CD14-positive monocyte (primary cell): Measurements from ENCODE around the gene NTN4. TPM values are rescaled to one million over a fixed set of nuclear protein-coding genes. Genes with fewer than 3 reads are reported as not detected.

ENCODE experiments used
- DNase-seq, 3 donors: peaks; one replicate each; pipeline ENCODE4 v3.0.0-alpha.2; 2011 to 2022
- H2AFZ ChIP-seq: 2 replicates; pipeline ENCODE4 v1.6.0; 2012; ENCODE audit warnings: mild to moderate bottlenecking, low read depth, low read length, inconsistent platforms; ENCODE audit not compliant: insufficient read depth, poor library complexity, severe bottlenecking
- H3K27ac ChIP-seq, 2 donors: 1 replicate in 1 of 2; 2 replicates in 1 of 2; pipeline ENCODE4 v1.5.1; 2012 to 2013; ENCODE audit warnings: low read length in 2 of 2, control low read depth in 1 of 2, inconsistent platforms in 1 of 2, low read depth in 1 of 2, mild to moderate bottlenecking in 1 of 2
- H3K27me3 ChIP-seq, 2 donors: one replicate each; pipeline versions ENCODE4 v1.6.0 to v1.6.1; 2011 to 2013; ENCODE audit warnings: low read length in 2 of 2; ENCODE audit not compliant: control insufficient read depth in 2 of 2, insufficient read depth in 2 of 2
- H3K36me3 ChIP-seq, 2 donors: replicated peaks in 1 of 2; 1 replicate in 1 of 2; 2 replicates in 1 of 2; pipeline versions ENCODE4 v1.5.1 to v1.6.1; 2012 to 2013; ENCODE audit warnings: low read length in 2 of 2, control low read depth in 1 of 2, inconsistent platforms in 1 of 2, mild to moderate bottlenecking in 1 of 2; ENCODE audit not compliant: insufficient read depth in 2 of 2, control insufficient read depth in 1 of 2
- H3K4me1 ChIP-seq, 2 donors: 1 replicate in 1 of 2; 2 replicates in 1 of 2; pipeline versions ENCODE4 v1.5.1 to v1.6.1; 2012 to 2013; ENCODE audit warnings: low read length in 2 of 2, control low read depth in 1 of 2, inconsistent platforms in 1 of 2, mild to moderate bottlenecking in 1 of 2, moderate library complexity in 1 of 2; ENCODE audit not compliant: insufficient read depth in 2 of 2, control insufficient read depth in 1 of 2
- H3K4me2 ChIP-seq: replicated peaks from 2 replicates; pipeline ENCODE3; 2012; ENCODE audit warnings: low read length, moderate library complexity, mild to moderate bottlenecking; ENCODE audit not compliant: poor library complexity, severe bottlenecking; ENCODE audit errors: extremely low read depth
- H3K4me3 ChIP-seq, 3 experiments: fragments of 200-600 bp in 1 of 3; sonication (generic) in 1 of 3; replicated peaks in 1 of 3; 1 replicate in 2 of 3; 2 replicates in 1 of 3; pipeline ENCODE4 v1.5.1; 2011 to 2013; ENCODE audit warnings: low read length in 3 of 3, mild to moderate bottlenecking in 3 of 3, control low read depth in 2 of 3, low read depth in 2 of 3, inconsistent platforms in 1 of 3, moderate library complexity in 1 of 3
- H3K79me2 ChIP-seq: 2 replicates; pipeline ENCODE4 v1.6.0; 2012; ENCODE audit warnings: mild to moderate bottlenecking, control low read depth, inconsistent platforms, low read length, moderate library complexity; ENCODE audit not compliant: insufficient read depth
- H3K9ac ChIP-seq: 2 replicates; pipeline ENCODE4 v1.6.0; 2017; ENCODE audit warnings: low read length, mild to moderate bottlenecking; ENCODE audit not compliant: insufficient read depth, poor library complexity, severe bottlenecking
- H3K9me3 ChIP-seq, 2 donors: replicated peaks in 1 of 2; 1 replicate in 1 of 2; 2 replicates in 1 of 2; pipeline versions ENCODE4 v1.5.1 to v1.6.1; 2012 to 2013; ENCODE audit warnings: low read length in 2 of 2, control low read depth in 1 of 2; ENCODE audit not compliant: control insufficient read depth in 1 of 2, insufficient read depth in 1 of 2
- H4K20me1 ChIP-seq: 2 replicates; pipeline ENCODE4 v1.6.0; 2012; ENCODE audit warnings: mild to moderate bottlenecking, low read length, control low read depth, moderate library complexity; ENCODE audit not compliant: insufficient read depth
- H3K27ac Mint-ChIP-seq, 7 donors: one replicate each; pipeline ENCODE4 v1.8.0; 2020; ENCODE audit warnings: mild to moderate bottlenecking in 7 of 7, mixed read lengths in 7 of 7, moderate library complexity in 6 of 7, inconsistent platforms in 2 of 7
- H3K27me3 Mint-ChIP-seq, 3 donors: one replicate each; pipeline ENCODE4 v1.8.0; 2021 to 2022; ENCODE audit warnings: low read depth in 3 of 3, mild to moderate bottlenecking in 3 of 3, mixed read lengths in 3 of 3, moderate library complexity in 3 of 3, inconsistent platforms in 1 of 3
- H3K36me3 Mint-ChIP-seq, 2 donors: one replicate each; pipeline ENCODE4 v1.8.0; 2020; ENCODE audit warnings: mixed read lengths in 2 of 2, inconsistent platforms in 1 of 2, mild to moderate bottlenecking in 1 of 2
- H3K4me1 Mint-ChIP-seq: one replicate; pipeline ENCODE4 v1.8.0; 2020; ENCODE audit warnings: mild to moderate bottlenecking, mixed read lengths
- H3K4me3 Mint-ChIP-seq, 2 donors: one replicate each; pipeline ENCODE4 v1.8.0; 2020; ENCODE audit warnings: mild to moderate bottlenecking in 2 of 2, mixed read lengths in 2 of 2, moderate library complexity in 1 of 2
- H3K9me3 Mint-ChIP-seq, 7 donors: one replicate each; pipeline ENCODE4 v1.8.0; 2020 to 2022; ENCODE audit warnings: mixed read lengths in 7 of 7, mild to moderate bottlenecking in 6 of 7, moderate library complexity in 6 of 7, inconsistent platforms in 2 of 7
- CTCF ChIP-seq: fragments of 200-600 bp; IDR thresholded peaks from one replicate; pipeline ENCODE4 v1.8.0; 2022; ENCODE audit warnings: antibody characterized with exemption, mild to moderate bottlenecking
- WGBS: methylation state at CpG from one replicate; pipeline ENCODE4 v1.1.5; 2013; ENCODE audit warnings: missing lambda C conversion rate; ENCODE audit not compliant: insufficient coverage; 5-methylcytosine and 5-hydroxymethylcytosine counted together
- intact Hi-C, 2 donors: fragments of 100-400 bp; cut with micrococcal nuclease; formaldehyde crosslinking; loops; one replicate each; pipeline versions ENCODE4 v1.15.0 to v1.15.1; 2023
- polyA plus RNA-seq, 3 donors: library from polyadenylated mRNA; depleted of rRNA in 1 of 3; unstranded in 2 of 3; stranded (reverse) in 1 of 3; fragments of 300-500 nt in 2 of 3; fragments of >200 nt in 1 of 3; fragmentation: Illumina TruSeq in 2 of 3; gene quantifications; 1 replicate in 2 of 3; 2 replicates in 1 of 3; pipeline ENCODE4 v1.2.3, GENCODE V29; 2012 to 2021

The NTN4 gene
- polyA plus RNA-seq, 3 donors, result not detected

- Mint-ChIP-seq H3K36me3 (no peaks in the 10 kb centered on the region), H3K27me3 (peaks cover 2 to 7% (median 6%) of the 10 kb centered on the region in 3 donors), H3K4me3 (no peak overlapping the region), H3K27ac (no peak overlapping the region), H3K9me3 (peaks cover 0 to 1% (median 0%) of the 10 kb centered on the region in 7 donors), H3K4me1 (no peaks in the 10 kb centered on the region)
- Histone ChIP-seq H3K36me3 (no peaks in the 10 kb centered on the region), H3K9me3 (no peaks in the 10 kb centered on the region), H3K4me3 (no peak overlapping the region), H3K27me3 (no peaks in the 10 kb centered on the region), H2AFZ (no peak overlapping the region), H3K4me2 (no peak overlapping the region), H3K79me2 (no peaks in the 10 kb centered on the region), H3K27ac (no peak overlapping the region), H3K4me1 (no peaks in the 10 kb centered on the region), H3K9ac (no peak overlapping the region), H4K20me1 (no peaks in the 10 kb centered on the region)
- intact Hi-C loops, result no loop called here
- DNase-seq, result no peak
- no peak for TF ChIP-seq CTCF
- 100% methylated on average over 3 of the region's 5 CpGs for WGBS
Measured at GRCh38 chr12:95717316-95717928, 73.1 kb downstream of the NTN4 start.

GRCh38 chr12:95715177-95715576 lies 75.4 kb downstream of the NTN4 start:
- no peaks in the 10 kb centered on the region for H3K36me3 Mint-ChIP-seq

More at GRCh38 chr12:95715177-95715576, 75.4 kb downstream of the NTN4 start:
- Histone ChIP-seq H3K4me2 (no peak overlapping the region), H3K27ac (no peak overlapping the region), H3K27me3 (no peaks in the 10 kb centered on the region), H3K9ac (no peak overlapping the region), H3K4me1 (no peaks in the 10 kb centered on the region), H3K79me2 (no peaks in the 10 kb centered on the region), H3K9me3 (no peaks in the 10 kb centered on the region), H3K36me3 (no peaks in the 10 kb centered on the region), H3K4me3 (no peak overlapping the region), H2AFZ (no peak overlapping the region), H4K20me1 (no peaks in the 10 kb centered on the region)
- no peak for DNase-seq
- Mint-ChIP-seq H3K4me1 (no peaks in the 10 kb centered on the region), H3K9me3 (peaks cover 0 to 1% (median 0%) of the 10 kb centered on the region in 7 donors), H3K27ac (no peak overlapping the region), H3K27me3 (peaks cover 2 to 11% (median 6%) of the 10 kb centered on the region in 3 donors), H3K4me3 (no peak overlapping the region)
- WGBS, result 100% methylated on average over 1 of the region's 1 CpG
- no peak for TF ChIP-seq CTCF
- intact Hi-C loops, result no loop called here
